ENCODE measurements around the gene N4BP2L2. TPM values are rescaled to one million over a fixed set of nuclear protein-coding genes. Genes with fewer than 3 reads are reported as not detected.

N4BP2L2 gene
- polyA plus RNA-seq, 1 donor from 2014 or later = 317 TPM

GRCh38 chr13:32383836-32384618, 154.6 kb downstream of the N4BP2L2 start:
- no peaks in the 10 kb centered on the region for H3K27me3 ChIP-seq (ENCODE audit: insufficient read depth, low read depth, low read length)
- no peaks in the 10 kb centered on the region for H3K79me2 ChIP-seq (replicated peaks; ENCODE audit: insufficient read depth, low read length)
- H3K9me2 ChIP-seq (ENCODE audit: insufficient read depth, low read length) = no peaks in the 10 kb centered on the region
- no peak overlapping the region for H3K4me2 ChIP-seq (ENCODE audit: low read length)
- H3K4me3 ChIP-seq (ENCODE audit: low read length) = no peak overlapping the region
- no peaks in the 10 kb centered on the region for H4K20me1 ChIP-seq (ENCODE audit: insufficient read depth)
- TF ChIP-seq RAD21 (conservative IDR thresholded peaks at IDR 0.05) = no peak
- no peak for TF ChIP-seq SMC3 (conservative IDR thresholded peaks at IDR 0.05; ENCODE audit: poor library complexity)
- no peak for TF ChIP-seq REST (IDR thresholded peaks at IDR 0.05; ENCODE audit: borderline replicate concordance)
- TF ChIP-seq EP300 (conservative IDR thresholded peaks at IDR 0.05; ENCODE audit: poor library complexity, severe bottlenecking) = no peak
- TF ChIP-seq MXI1 (conservative IDR thresholded peaks at IDR 0.05; ENCODE audit: poor library complexity, severe bottlenecking) = no peak
- TF ChIP-seq TAF1 (IDR thresholded peaks at IDR 0.05; ENCODE audit: low read depth) = no peak
- no peak for TF ChIP-seq CTCF (IDR thresholded peaks at IDR 0.05; ENCODE audit: poor library complexity, severe bottlenecking)
- TF ChIP-seq EZH2 (IDR thresholded peaks at IDR 0.05; ENCODE audit: borderline replicate concordance, insufficient read depth, low read length, poor library complexity, severe bottlenecking) = no peak
- TF ChIP-seq POLR2AphosphoS5 (IDR thresholded peaks at IDR 0.05) = no peak
- H2AFZ ChIP-seq (ENCODE audit: low read depth, low read length) = no peak overlapping the region
- no peaks in the 10 kb centered on the region for H3K36me3 ChIP-seq (ENCODE audit: insufficient read depth, low read length)
- H3K9me3 ChIP-seq (ENCODE audit: low read length) = no peaks in the 10 kb centered on the region
- no peak overlapping the region for H3K9ac ChIP-seq (ENCODE audit: low read length)
- no peak overlapping the region for H3K27ac ChIP-seq (ENCODE audit: low read length)
- H3F3A ChIP-seq (ENCODE audit: insufficient read depth, low read length, poor library complexity, severe bottlenecking) = no peaks in the 10 kb centered on the region

Small RNAs within 50 kb of the gene (small RNA-seq; reads per million reads assigned to genes)
- 0.10 to 0.57 (median 0.16) reads per million in 3 experiments for gene RF00190

Other genes with a start within 250 kb of the N4BP2L2 start
- not detected in 2 replicates for gene ZAR1L, start 223.4 kb downstream of the N4BP2L2 start, polyA plus RNA-seq
- gene BRCA2, start 223.3 kb downstream of the N4BP2L2 start, polyA plus RNA-seq = 0.11 and 0.32 TPM in 2 replicates
- 4.6 and 6.1 TPM in 2 replicates for gene N4BP2L1, start 110.7 kb downstream of the N4BP2L2 start, polyA plus RNA-seq
- gene PDS5B, start 47.7 kb upstream of the N4BP2L2 start, polyA plus RNA-seq = 27.6 and 28.9 TPM in 2 replicates

All from neural cell (in vitro differentiated cells).